ENCODE results near the gene NUDCD3. TPM values are rescaled to one million over a fixed set of nuclear protein-coding genes. Genes with fewer than 3 reads are reported as not detected.

NUDCD3 gene
- total RNA-seq, 2 donors from 2014 or later: 20.4 to 20.8 TPM

GRCh38 chr7:44386139-44386913 lies 104.1 kb downstream of the NUDCD3 start:
- ATAC-seq (no peak), DNase-seq (no peak)
- TF ChIP-seq, protein P1, sequence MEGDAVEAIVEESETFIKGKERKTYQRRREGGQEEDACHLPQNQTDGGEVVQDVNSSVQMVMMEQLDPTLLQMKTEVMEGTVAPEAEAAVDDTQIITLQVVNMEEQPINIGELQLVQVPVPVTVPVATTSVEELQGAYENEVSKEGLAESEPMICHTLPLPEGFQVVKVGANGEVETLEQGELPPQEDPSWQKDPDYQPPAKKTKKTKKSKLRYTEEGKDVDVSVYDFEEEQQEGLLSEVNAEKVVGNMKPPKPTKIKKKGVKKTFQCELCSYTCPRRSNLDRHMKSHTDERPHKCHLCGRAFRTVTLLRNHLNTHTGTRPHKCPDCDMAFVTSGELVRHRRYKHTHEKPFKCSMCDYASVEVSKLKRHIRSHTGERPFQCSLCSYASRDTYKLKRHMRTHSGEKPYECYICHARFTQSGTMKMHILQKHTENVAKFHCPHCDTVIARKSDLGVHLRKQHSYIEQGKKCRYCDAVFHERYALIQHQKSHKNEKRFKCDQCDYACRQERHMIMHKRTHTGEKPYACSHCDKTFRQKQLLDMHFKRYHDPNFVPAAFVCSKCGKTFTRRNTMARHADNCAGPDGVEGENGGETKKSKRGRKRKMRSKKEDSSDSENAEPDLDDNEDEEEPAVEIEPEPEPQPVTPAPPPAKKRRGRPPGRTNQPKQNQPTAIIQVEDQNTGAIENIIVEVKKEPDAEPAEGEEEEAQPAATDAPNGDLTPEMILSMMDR (IDR thresholded peaks at IDR 0.05): no peak
- TF ChIP-seq POLR2A (IDR thresholded peaks at IDR 0.05): no peak
- Histone ChIP-seq H3K4me1 (no peaks in the 10 kb centered on the region), H3K9me3 (no peaks in the 10 kb centered on the region), H3K27ac (no peak overlapping the region), H3K27me3 (no peaks in the 10 kb centered on the region), H3K4me3 (no peak overlapping the region), H3K36me3 (replicated peaks in 1 of 2; ENCODE audit: insufficient read depth in 1 of 2, low read depth in 2 of 2) (peaks cover 0 to 36% of the 10 kb centered on the region in 2 donors)
- intact Hi-C loops (cut with DNase I): no loop called here
- WGBS, 2 donors: 78 to 80% methylated on average over 8 of the region's 8 CpGs

- no peak overlapping the region for H3K4me3 ChIP-seq
- DNase-seq (no peak), ATAC-seq (no peak)
- H3K4me1 ChIP-seq: no peaks in the 10 kb centered on the region
- WGBS, 2 donors: 78 to 86% methylated on average over 12 to 13 of the region's 13 CpGs
- no peak for TF ChIP-seq POLR2A (IDR thresholded peaks at IDR 0.05)
- TF ChIP-seq, protein P1 (IDR thresholded peaks at IDR 0.05): no peak
- H3K36me3 ChIP-seq (replicated peaks in 1 of 2; ENCODE audit: insufficient read depth in 1 of 2, low read depth in 2 of 2): peaks cover 0 to 32% of the 10 kb centered on the region in 2 donors
- no peaks in the 10 kb centered on the region for H3K27me3 ChIP-seq
- H3K9me3 ChIP-seq: no peaks in the 10 kb centered on the region
- intact Hi-C loops (cut with DNase I): no loop called here
- no peak overlapping the region for H3K27ac ChIP-seq
Measured at GRCh38 chr7:44385434-44386138, 104.9 kb downstream of the NUDCD3 start.

DNA sequence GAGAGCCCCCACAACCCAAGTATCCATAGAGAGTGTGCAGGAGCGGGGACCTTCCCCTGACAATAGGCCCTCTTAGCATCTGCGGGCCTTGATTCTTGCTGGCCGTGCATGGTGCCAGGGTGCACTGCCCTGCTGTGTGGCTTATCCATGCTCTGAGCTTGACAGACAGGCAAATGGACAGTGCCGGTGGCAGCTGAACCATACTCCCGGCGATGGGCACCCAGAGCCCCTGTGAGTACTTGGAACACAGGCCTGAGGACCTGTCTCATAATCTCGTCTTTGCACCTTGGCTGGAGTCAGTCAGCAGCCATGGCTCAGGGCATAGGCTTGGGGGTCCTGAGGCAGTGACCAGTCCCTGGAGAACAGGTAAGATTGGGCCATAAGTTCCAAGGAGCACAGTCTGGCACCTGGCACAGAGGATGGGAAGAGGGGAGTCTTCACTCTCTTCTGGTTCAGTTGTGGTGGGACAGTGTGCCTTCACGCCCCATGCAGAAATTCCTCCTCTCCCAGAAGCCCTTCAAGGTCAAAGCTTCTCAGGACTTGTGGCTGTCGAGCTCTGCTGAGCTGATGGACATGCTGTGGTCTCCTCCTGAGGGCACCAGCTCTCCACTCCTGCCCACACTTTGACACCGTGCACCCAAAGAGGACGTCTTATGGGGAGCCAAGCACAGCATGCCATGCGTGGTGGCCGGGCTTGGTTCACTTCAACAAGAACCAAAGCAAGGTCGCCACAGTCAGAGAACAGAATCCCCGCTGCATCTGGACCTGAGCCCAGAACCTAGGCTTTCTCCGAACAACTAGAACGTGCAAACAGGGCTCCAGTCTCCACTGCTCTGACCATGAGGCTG lies 105.6 kb downstream of the NUDCD3 start:
- Histone ChIP-seq H3K9me3 (no peaks in the 10 kb centered on the region), H3K27me3 (no peaks in the 10 kb centered on the region), H3K4me1 (no peaks in the 10 kb centered on the region), H3K36me3 (replicated peaks in 1 of 2; ENCODE audit: insufficient read depth in 1 of 2, low read depth in 2 of 2) (peaks cover 0 to 29% of the 10 kb centered on the region in 2 donors), H3K27ac (no peak overlapping the region), H3K4me3 (no peak overlapping the region)
- DNase-seq (peak in 1 of 4 donors; percentile 7), ATAC-seq (no peak)
- 88% methylated on average over 12 to 16 of the region's 17 CpGs for WGBS, 2 donors
- TF ChIP-seq POLR2A (IDR thresholded peaks at IDR 0.05): no peak
- TF ChIP-seq, protein P1 (IDR thresholded peaks at IDR 0.05): no peak
- intact Hi-C loops (cut with DNase I): no loop called here

DNA sequence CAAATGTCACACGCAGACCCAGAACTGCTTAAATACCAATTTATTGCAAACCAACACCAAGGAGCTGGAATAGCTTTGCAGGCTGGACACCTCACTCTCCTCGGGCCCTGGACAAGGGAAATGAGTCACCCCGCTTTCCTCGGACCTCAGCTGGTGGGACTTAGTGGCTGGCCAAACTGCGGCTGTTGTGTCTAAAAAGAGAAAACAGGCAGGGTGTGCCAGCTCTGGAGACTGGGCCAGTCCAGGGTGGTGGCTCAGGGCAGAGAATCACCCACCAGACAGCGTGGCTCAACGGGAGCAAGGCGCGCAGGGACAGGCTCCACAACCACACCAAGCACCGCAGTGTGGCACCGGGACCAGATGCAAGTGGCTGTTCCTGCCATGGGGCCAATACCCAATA lies 106.9 kb downstream of the NUDCD3 start:
- 94 to 96% methylated on average over 11 of the region's 11 CpGs for WGBS, 2 donors
- DNase-seq (peak in 1 of 4 donors; percentile 5), ATAC-seq (no peak)
- Histone ChIP-seq H3K27ac (no peak overlapping the region), H3K9me3 (no peaks in the 10 kb centered on the region), H3K4me3 (no peak overlapping the region), H3K4me1 (no peaks in the 10 kb centered on the region), H3K36me3 (replicated peaks in 1 of 2; ENCODE audit: insufficient read depth in 1 of 2, low read depth in 2 of 2) (peaks cover 0 to 22% of the 10 kb centered on the region in 2 donors), H3K27me3 (no peaks in the 10 kb centered on the region)
- TF ChIP-seq POLR2A (IDR thresholded peaks at IDR 0.05): no peak
- TF ChIP-seq, protein P1 (IDR thresholded peaks at IDR 0.05): no peak
- intact Hi-C loops (cut with DNase I): no loop called here
